Naive B cell (primary cell): ENCODE results near the gene OXSM. TPM values are rescaled to one million over a fixed set of nuclear protein-coding genes. Genes with fewer than 3 reads are reported as not detected.

Experiments
- ATAC-seq, 2 donors: fragments of 150-1000 bp; cut with Tn5 transposase; 2 replicates each; pipeline ENCODE4 v1.10.0; 2021; ENCODE audit warnings: low read depth in 2 of 2, mild to moderate bottlenecking in 2 of 2, moderate library complexity in 2 of 2
- DNase-seq: peaks from one replicate; pipeline ENCODE4 v3.0.0; 2022
- H3K27ac Mint-ChIP-seq, 6 donors: one replicate each; pipeline ENCODE4 v1.8.0; 2020 to 2022; ENCODE audit warnings: mild to moderate bottlenecking in 6 of 6, mixed read lengths in 6 of 6, moderate library complexity in 5 of 6, inconsistent platforms in 2 of 6
- H3K27me3 Mint-ChIP-seq, 3 donors: one replicate each; pipeline ENCODE4 v1.8.0; 2021 to 2022; ENCODE audit warnings: mixed read lengths in 3 of 3, mild to moderate bottlenecking in 1 of 3
- H3K36me3 Mint-ChIP-seq, 2 donors: one replicate each; pipeline ENCODE4 v1.8.0; 2020 to 2022; ENCODE audit warnings: mixed read lengths in 2 of 2, inconsistent platforms in 1 of 2, mild to moderate bottlenecking in 1 of 2
- H3K4me1 Mint-ChIP-seq, 3 donors: one replicate each; pipeline ENCODE4 v1.8.0; 2020 to 2022; ENCODE audit warnings: mixed read lengths in 3 of 3, inconsistent platforms in 1 of 3, mild to moderate bottlenecking in 1 of 3, moderate library complexity in 1 of 3
- H3K4me3 Mint-ChIP-seq, 8 donors: one replicate each; pipeline ENCODE4 v1.8.0; 2020 to 2022; ENCODE audit warnings: mild to moderate bottlenecking in 8 of 8, mixed read lengths in 8 of 8, moderate library complexity in 8 of 8, inconsistent platforms in 2 of 8
- H3K9me3 Mint-ChIP-seq, 7 donors: one replicate each; pipeline ENCODE4 v1.8.0; 2020 to 2022; ENCODE audit warnings: mixed read lengths in 7 of 7, mild to moderate bottlenecking in 5 of 7, inconsistent platforms in 2 of 7, moderate library complexity in 1 of 7
- polyA plus RNA-seq, 6 donors: library from polyadenylated mRNA; unstranded; fragments of 300-500 nt; fragmentation: Illumina TruSeq; gene quantifications; one replicate each; pipeline ENCODE4 v1.2.3, GENCODE V29; 2021; ENCODE audit warnings: low read depth in 6 of 6

OXSM gene
- polyA plus RNA-seq, 6 donors from 2014 or later: 14.5 to 27.5 (median 19.2) TPM

DNA sequence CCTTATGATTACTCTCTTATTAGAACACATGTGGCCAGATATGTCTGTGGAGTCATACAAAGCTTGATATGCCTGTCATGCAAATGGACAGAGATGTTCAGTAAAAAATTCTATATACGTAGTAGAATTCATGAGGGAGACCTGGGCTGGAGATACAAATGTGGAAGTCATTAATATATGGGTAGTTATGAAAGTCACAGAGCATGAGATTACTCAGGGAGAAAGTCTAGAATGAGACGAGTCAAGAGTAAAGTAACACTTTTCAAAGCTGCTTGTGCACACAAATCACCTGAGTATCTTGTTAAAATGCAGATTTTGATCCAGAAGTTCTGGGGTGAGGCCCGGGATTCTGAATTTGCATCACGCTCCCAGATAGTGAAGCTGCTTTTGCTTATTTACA lies 28.4 kb downstream of the OXSM start:
- peaks cover 0 to 5% (median 0%) of the 10 kb centered on the region in 3 donors for H3K27me3 Mint-ChIP-seq

DNA sequence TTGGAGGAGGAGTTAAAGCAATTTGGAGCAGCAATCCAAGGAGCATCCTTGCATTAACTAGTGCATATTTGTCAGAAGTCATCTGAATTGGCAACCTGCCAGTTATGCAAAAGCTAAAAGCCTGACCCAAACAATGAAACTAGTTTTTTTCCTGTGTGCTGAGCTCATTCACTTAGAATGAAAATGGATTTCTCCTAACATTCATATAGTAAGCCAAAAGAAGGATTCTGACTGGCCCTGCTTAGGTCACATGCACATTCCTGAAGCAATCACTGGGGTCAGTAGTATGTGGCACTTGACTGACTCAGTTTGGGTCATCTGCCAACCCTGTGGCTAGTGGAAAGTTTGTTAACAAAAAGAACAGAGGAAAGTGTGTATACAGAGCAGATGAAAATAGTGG lies 30.5 kb downstream of the OXSM start:
- Mint-ChIP-seq H3K4me3 (no peak overlapping the region), H3K36me3 (no peaks in the 10 kb centered on the region), H3K27ac (no peak overlapping the region), H3K4me1 (no peaks in the 10 kb centered on the region), H3K27me3 (peaks cover 0 to 10% (median 0%) of the 10 kb centered on the region in 3 donors), H3K9me3 (peaks cover 0 to 1% (median 0%) of the 10 kb centered on the region in 7 donors)
- ATAC-seq (no peak), DNase-seq (no peak)

More for the DNA sequence above, 28.4 kb downstream of the OXSM start:
- H3K4me1 Mint-ChIP-seq: no peaks in the 10 kb centered on the region
- ATAC-seq (no peak), DNase-seq (no peak)
- H3K9me3 Mint-ChIP-seq: peaks cover 0 to 2% (median 0%) of the 10 kb centered on the region in 7 donors
- H3K27ac Mint-ChIP-seq: no peak overlapping the region
- H3K4me3 Mint-ChIP-seq: no peak overlapping the region
- no peaks in the 10 kb centered on the region for H3K36me3 Mint-ChIP-seq

GRCh38 chr3:25820816-25821486 lies 31.1 kb downstream of the OXSM start:
- Mint-ChIP-seq H3K27me3 (peaks cover 0 to 10% (median 0%) of the 10 kb centered on the region in 3 donors), H3K4me3 (no peak overlapping the region), H3K4me1 (no peaks in the 10 kb centered on the region), H3K36me3 (no peaks in the 10 kb centered on the region), H3K27ac (no peak overlapping the region), H3K9me3 (no peaks in the 10 kb centered on the region)
- no peak for ATAC-seq
- no peak for DNase-seq

GRCh38 chr3:25821746-25822573 lies 32.1 kb downstream of the OXSM start:
- Mint-ChIP-seq H3K4me3 (no peak overlapping the region), H3K27ac (peak overlapping the region in 1 of 6 donors; percentile 86), H3K4me1 (peaks cover 0 to 2% (median 0%) of the 10 kb centered on the region in 3 donors), H3K9me3 (no peaks in the 10 kb centered on the region), H3K36me3 (no peaks in the 10 kb centered on the region), H3K27me3 (peaks cover 0 to 10% (median 0%) of the 10 kb centered on the region in 3 donors)
- ATAC-seq (no peak), DNase-seq (no peak)

DNA sequence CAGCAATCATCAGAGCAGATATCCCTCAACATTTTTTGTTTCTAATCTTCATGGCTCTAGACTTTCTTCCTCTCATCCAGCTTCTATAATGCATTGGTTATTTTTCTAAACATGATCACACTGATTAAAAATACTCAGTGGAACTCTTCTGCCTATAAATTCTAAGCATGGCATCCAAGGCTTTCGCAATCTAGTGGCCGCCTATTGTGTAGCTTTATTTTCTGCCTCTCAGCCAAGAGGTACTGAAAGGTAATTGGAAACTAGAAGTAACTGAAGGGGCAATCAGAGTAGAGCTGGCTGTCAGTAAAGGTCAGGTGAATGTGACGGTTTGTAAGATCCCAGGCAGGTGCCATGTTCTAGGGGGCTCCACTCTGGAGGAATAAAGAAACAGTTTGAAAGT lies 33.4 kb downstream of the OXSM start:
- Mint-ChIP-seq H3K4me3 (no peak overlapping the region), H3K36me3 (no peaks in the 10 kb centered on the region), H3K9me3 (no peaks in the 10 kb centered on the region), H3K27ac (peak overlapping the region in 1 of 6 donors; percentile 87), H3K27me3 (peaks cover 0 to 10% (median 0%) of the 10 kb centered on the region in 3 donors), H3K4me1 (peaks cover 0 to 2% (median 0%) of the 10 kb centered on the region in 3 donors)
- no peak for ATAC-seq
- DNase-seq: no peak

DNA sequence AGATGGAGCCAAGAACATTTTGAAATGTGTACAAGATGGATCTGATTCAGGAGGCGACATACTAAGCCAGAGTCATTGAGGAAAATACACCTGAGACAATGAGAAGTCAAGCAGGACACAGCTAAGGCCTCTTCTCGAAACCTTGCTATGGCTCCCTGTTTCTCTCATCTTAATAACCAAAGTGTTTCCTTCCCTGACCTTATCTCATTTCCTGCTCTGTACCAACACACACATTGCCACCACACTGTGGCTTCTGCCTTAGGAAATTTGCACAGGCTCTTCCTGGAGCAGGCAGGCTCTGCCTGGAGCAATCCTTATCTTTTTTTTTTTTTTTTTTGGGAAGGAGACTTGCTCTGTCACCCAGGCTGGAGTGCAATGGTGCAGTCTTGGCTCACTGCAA lies 36.6 kb downstream of the OXSM start:
- H3K27ac Mint-ChIP-seq: no peak overlapping the region
- DNase-seq (no peak), ATAC-seq (no peak)
- H3K36me3 Mint-ChIP-seq: no peaks in the 10 kb centered on the region
- H3K27me3 Mint-ChIP-seq: peaks cover 0 to 10% (median 0%) of the 10 kb centered on the region in 3 donors
- no peak overlapping the region for H3K4me3 Mint-ChIP-seq
- peaks cover 4 to 18% (median 7%) of the 10 kb centered on the region in 7 donors for H3K9me3 Mint-ChIP-seq
- peaks cover 0 to 2% (median 0%) of the 10 kb centered on the region in 3 donors for H3K4me1 Mint-ChIP-seq

GRCh38 chr3:25830373-25831280 lies 40.7 kb downstream of the OXSM start:
- ATAC-seq (no peak), DNase-seq (no peak)
- no peak overlapping the region for H3K27ac Mint-ChIP-seq
- H3K4me1 Mint-ChIP-seq: peaks cover 0 to 8% (median 7%) of the 10 kb centered on the region in 3 donors
- no peaks in the 10 kb centered on the region for H3K36me3 Mint-ChIP-seq
- H3K4me3 Mint-ChIP-seq: no peak overlapping the region
- H3K27me3 Mint-ChIP-seq: no peaks in the 10 kb centered on the region
- peaks cover 4 to 18% (median 7%) of the 10 kb centered on the region in 7 donors for H3K9me3 Mint-ChIP-seq

GRCh38 chr3:25831578-25831977 lies 41.7 kb downstream of the OXSM start:
- H3K4me1 Mint-ChIP-seq: peaks cover 0 to 8% (median 5%) of the 10 kb centered on the region in 3 donors
- H3K36me3 Mint-ChIP-seq: no peaks in the 10 kb centered on the region
- no peak for ATAC-seq
- DNase-seq: no peak
- H3K4me3 Mint-ChIP-seq: no peak overlapping the region
- peak overlapping the region in 1 of 6 donors; percentile 41 for H3K27ac Mint-ChIP-seq
- H3K27me3 Mint-ChIP-seq: no peaks in the 10 kb centered on the region
- peaks cover 4 to 18% (median 7%) of the 10 kb centered on the region in 7 donors for H3K9me3 Mint-ChIP-seq

- Mint-ChIP-seq H3K4me3 (no peak overlapping the region), H3K9me3 (peaks cover 0 to 17% (median 11%) of the 10 kb centered on the region in 7 donors), H3K27me3 (no peaks in the 10 kb centered on the region), H3K4me1 (peaks cover 0 to 8% (median 5%) of the 10 kb centered on the region in 3 donors), H3K36me3 (no peaks in the 10 kb centered on the region), H3K27ac (peak overlapping the region in 1 of 6 donors; percentile 35)
- DNase-seq: no peak
- ATAC-seq: no peak
Measured at GRCh38 chr3:25834346-25834745, 44.5 kb downstream of the OXSM start.

DNA sequence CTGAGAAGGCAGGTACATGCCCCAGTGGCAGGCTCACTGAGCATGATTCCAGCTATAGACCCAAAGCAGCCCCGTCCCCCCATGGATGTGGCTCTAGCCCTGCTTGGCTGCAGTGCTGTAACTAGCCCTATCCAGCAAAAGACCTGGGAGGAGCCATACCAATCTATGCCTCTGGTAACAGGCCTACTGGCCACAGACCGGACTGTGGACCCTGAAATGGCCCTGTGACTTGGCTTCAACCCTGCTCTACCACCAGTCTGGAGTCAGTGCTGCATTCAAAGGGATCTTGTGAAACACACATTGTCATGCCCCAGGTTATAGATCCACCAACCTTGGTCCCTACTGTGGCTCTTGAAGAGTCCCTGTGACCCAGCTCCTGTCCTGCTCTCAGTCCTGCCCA lies 46.7 kb downstream of the OXSM start:
- DNase-seq: no peak
- peaks cover 0 to 8% (median 5%) of the 10 kb centered on the region in 3 donors for H3K4me1 Mint-ChIP-seq
- H3K27me3 Mint-ChIP-seq: no peaks in the 10 kb centered on the region
- H3K36me3 Mint-ChIP-seq: no peaks in the 10 kb centered on the region
- ATAC-seq: no peak
- no peak overlapping the region for H3K4me3 Mint-ChIP-seq
- H3K27ac Mint-ChIP-seq: no peak overlapping the region
- peaks cover 0 to 10% (median 5%) of the 10 kb centered on the region in 7 donors for H3K9me3 Mint-ChIP-seq

GRCh38 chr3:25837038-25837437 lies 47.1 kb downstream of the OXSM start:
- no peaks in the 10 kb centered on the region for H3K36me3 Mint-ChIP-seq
- no peaks in the 10 kb centered on the region for H3K27me3 Mint-ChIP-seq
- peaks cover 0 to 8% (median 5%) of the 10 kb centered on the region in 3 donors for H3K4me1 Mint-ChIP-seq
- DNase-seq (no peak), ATAC-seq (no peak)
- H3K27ac Mint-ChIP-seq: no peak overlapping the region
- peak overlapping the region in 1 of 8 donors; percentile 27 for H3K4me3 Mint-ChIP-seq
- peaks cover 0 to 10% (median 5%) of the 10 kb centered on the region in 7 donors for H3K9me3 Mint-ChIP-seq

- no peak for DNase-seq
- peaks cover 0 to 10% (median 5%) of the 10 kb centered on the region in 7 donors for H3K9me3 Mint-ChIP-seq
- no peak for ATAC-seq
- H3K4me3 Mint-ChIP-seq: no peak overlapping the region
- H3K27ac Mint-ChIP-seq: no peak overlapping the region
- no peaks in the 10 kb centered on the region for H3K36me3 Mint-ChIP-seq
- no peaks in the 10 kb centered on the region for H3K4me1 Mint-ChIP-seq
- no peaks in the 10 kb centered on the region for H3K27me3 Mint-ChIP-seq
Measured at GRCh38 chr3:25840099-25840498, 50.2 kb downstream of the OXSM start.

- Mint-ChIP-seq H3K4me3 (no peak overlapping the region), H3K27me3 (no peaks in the 10 kb centered on the region), H3K27ac (no peak overlapping the region), H3K9me3 (peaks cover 0 to 4% (median 2%) of the 10 kb centered on the region in 7 donors), H3K4me1 (no peaks in the 10 kb centered on the region), H3K36me3 (no peaks in the 10 kb centered on the region)
- DNase-seq (no peak), ATAC-seq (no peak)
Measured at GRCh38 chr3:25843332-25843731, 53.4 kb downstream of the OXSM start.
